GM19193 (cell line): ENCODE results near the gene ZNF837.

Experiments used
- POLR2A ChIP-seq: IDR thresholded peaks from 4 replicates; pipeline ENCODE4 v1.6.1; 2011; ENCODE audit not compliant: insufficient read depth, insufficient read length; ENCODE audit errors: extremely low read depth

Gene ZNF837

GRCh38 chr19:58380662-58381459 lies at the start of gene ZNF837:
TSS of gene ZNF837 (minus strand) at chr19:58381030. CDS start at chr19:58369332, 11,698 bp downstream.
- TF ChIP-seq POLR2A = peak; percentile 83

GRCh38 chr19:58429745-58430144 lies 48.9 kb upstream of the ZNF837 start:
- no peak for TF ChIP-seq POLR2A

GRCh38 chr19:58428617-58429016 lies 47.8 kb upstream of the ZNF837 start:
- TF ChIP-seq POLR2A = no peak

- TF ChIP-seq POLR2A = no peak
Measured at GRCh38 chr19:58417071-58417470, 36.2 kb upstream of the ZNF837 start.

- TF ChIP-seq POLR2A = no peak
Measured at GRCh38 chr19:58416604-58417003, 35.8 kb upstream of the ZNF837 start.

GRCh38 chr19:58409010-58409790 lies 28.4 kb upstream of the ZNF837 start:
- no peak for TF ChIP-seq POLR2A

GRCh38 chr19:58408152-58409009 lies 27.6 kb upstream of the ZNF837 start, which contains the start of gene ZNF584:
TSS of gene ZNF584 (plus strand) at chr19:58408649. CDS start at chr19:58409148, 499 bp downstream.
- TF ChIP-seq POLR2A = peak; percentile 87

- TF ChIP-seq POLR2A = no peak
Measured at GRCh38 chr19:58407658-58408151, 26.9 kb upstream of the ZNF837 start.

GRCh38 chr19:58406818-58407657 lies 26.2 kb upstream of the ZNF837 start:
- no peak for TF ChIP-seq POLR2A

GRCh38 chr19:58401840-58402421 lies 21.1 kb upstream of the ZNF837 start:
- TF ChIP-seq POLR2A = no peak

GRCh38 chr19:58400916-58401839 lies 20.3 kb upstream of the ZNF837 start:
- TF ChIP-seq POLR2A = peak; percentile 84

GRCh38 chr19:58400316-58400915 lies 19.6 kb upstream of the ZNF837 start:
- TF ChIP-seq POLR2A = no peak
